Cortex of kidney (tissue), 1 donor: ENCODE results near the gene GMPR.

Source experiments
- DNase-seq: peaks from one replicate; lab custom pipeline; 2025; lab: John Stamatoyannopoulos, UW

The GMPR gene

DNA sequence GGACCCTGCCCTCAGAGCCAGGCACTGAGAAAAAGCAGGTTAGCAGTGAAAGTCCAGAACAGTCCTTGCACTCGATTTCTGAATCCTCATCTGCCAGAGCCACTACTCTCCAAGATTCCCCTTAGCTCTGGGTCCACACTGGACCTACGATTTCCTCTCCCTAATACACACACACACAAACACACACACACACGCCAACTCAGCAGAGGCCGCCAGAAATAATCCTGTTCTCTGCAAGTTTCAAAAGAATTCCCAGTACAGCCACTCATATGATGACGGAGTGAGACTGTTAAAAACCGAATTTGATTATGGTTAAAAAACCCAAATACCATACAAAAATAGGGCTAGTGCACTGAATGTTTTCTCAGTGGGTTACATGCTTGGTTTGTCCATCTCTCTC lies 90.8 kb downstream of the GMPR start:
- no peak for DNase-seq

DNA sequence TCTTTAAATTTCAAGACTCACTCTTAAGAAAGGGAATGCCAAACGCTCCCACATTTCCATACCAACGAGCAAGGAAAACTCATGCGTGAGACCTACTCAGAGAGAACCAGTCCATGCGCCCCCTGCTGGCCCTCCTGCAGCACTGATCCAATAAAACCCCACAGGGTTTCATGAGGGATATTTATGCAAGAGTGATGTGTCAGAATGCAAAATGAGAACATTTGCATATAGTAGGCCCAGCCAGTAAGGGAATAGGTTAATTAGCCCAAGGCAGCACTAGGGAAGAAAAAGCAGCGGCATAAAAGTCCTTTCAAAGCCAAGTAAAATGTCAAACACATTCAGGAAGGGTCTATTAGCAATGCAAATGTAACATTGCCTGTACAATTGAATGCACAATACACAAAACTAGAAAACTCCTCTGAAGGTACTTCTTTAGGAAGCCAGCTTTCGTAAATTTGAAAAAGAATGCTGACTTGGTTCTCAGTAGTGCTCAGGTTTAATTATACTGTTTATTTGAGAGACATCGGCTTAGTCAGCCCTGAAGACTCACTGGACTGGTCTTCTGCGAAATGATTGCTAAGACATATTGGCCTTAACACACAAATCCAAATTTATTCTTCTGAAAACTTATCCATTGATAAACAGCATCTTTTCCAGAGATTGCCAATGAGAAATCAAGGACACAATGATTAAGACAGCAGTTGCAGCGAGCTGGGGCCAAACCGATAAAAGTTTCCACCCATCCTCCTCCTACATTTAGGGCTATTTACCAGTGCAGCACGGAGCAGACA lies 93.2 kb downstream of the GMPR start:
- no peak for DNase-seq

DNA sequence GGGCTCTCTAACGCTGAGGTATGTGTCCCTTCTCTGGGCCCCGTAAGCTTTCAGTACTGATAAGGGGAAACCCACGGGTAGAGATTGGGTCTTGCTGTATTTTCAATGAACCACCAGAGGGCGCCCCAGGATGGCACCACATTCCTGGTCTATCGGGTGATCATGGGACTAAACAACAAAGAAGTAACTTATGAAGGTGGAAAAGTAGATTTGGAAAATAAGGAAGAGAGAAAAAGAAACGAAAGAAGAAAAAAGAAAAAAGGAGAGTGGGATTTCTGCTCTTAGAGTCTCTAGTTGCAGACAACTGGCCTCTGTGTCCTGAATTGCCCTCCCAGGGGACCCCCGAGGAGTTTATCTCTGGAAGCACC lies 93.8 kb downstream of the GMPR start:
- DNase-seq = no peak

DNA sequence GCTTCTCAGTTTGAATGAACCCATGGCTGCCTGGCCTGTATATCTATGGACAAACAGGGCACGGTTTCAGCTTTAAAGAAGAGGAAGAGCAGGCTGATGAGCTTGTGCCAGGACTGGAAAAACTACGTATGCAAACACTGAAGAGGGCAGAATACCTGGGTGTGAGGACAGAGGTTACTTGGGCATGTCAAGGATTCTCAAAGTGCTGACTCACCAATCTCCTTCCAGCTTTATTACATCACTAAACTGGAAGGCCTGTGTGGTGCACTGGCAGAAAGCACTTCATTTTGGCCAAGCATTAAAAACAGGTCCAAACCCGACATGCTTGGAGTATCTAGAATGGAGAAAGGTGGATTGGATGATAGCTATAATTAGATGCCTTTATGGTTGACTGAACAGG lies 95.2 kb downstream of the GMPR start:
- DNase-seq = no peak

- no peak for DNase-seq
Measured at GRCh38 chr6:16334671-16335070, 96.3 kb downstream of the GMPR start.

DNA sequence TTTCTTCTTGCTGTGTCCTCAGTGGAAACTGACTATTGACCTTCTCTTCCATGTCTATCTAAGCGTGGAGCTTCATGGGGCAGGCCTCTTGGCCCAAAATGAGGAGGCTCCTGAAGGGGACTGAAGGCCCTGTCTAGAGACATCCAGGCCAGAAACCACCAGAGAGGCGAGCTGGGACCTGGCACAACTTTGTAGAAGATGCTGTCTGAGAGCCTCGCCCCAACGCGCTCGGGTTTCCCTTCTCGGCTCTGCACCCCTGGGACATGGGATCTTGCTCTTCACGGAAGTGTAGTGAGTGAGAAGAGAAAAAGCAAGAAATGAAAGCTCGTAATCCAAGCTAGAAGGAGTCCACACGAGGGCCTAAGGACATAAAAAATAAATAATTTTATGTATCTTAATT lies 96.8 kb downstream of the GMPR start:
- DNase-seq = no peak

GRCh38 chr6:16336056-16336818 lies 97.8 kb downstream of the GMPR start:
- no peak for DNase-seq

DNA sequence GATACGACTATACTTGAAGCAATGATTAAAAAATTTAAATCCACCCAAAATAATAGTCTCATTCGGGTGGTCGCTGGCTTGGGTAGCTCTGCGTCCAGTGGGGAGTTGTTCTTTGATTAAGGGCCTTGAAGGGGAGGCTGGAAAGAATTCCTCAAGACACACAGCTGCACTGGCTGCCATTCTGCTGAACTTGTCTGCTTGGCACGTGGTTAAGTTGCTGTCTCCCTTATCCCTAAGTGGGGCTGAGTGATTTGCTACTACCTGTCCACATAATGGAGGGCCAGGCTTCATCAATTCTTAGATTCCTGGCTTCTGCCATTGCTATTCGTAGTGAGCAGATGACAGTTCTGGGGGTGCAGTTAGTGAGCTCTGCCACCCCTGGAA lies 98.5 kb downstream of the GMPR start:
- DNase-seq = no peak

DNA sequence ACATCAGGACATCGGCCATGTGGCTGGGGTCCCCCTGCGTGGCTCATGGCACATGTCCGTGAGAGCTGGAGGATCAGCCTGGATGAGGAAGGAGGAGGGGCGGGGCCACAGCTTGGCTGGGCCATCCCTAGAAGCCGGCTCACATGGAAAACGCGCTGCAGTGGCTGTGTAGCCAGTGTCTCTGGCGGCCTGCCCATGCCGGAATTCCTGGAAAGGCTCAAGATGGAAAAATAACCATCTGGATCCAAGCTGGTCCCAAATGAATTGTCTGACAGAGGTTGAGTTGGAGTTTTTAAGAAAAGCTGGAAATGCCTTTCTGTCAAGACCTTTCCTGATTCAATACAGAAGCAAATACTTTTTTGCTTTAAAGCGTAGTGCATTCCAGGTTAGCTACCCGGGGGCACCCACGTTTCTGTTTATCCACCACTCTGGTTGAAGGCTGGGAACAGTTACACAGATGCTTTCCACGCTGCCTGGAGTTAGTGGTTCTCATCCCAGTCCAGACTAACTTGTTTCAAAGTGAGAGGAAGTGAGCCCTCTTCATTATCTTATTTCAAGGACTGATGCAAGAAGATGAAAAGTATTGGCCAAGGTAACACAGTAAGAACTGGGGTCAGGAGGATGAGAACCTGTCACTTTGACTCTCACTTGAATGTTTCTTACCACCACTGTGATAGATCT lies 99.0 kb downstream of the GMPR start:
- DNase-seq = no peak

DNA sequence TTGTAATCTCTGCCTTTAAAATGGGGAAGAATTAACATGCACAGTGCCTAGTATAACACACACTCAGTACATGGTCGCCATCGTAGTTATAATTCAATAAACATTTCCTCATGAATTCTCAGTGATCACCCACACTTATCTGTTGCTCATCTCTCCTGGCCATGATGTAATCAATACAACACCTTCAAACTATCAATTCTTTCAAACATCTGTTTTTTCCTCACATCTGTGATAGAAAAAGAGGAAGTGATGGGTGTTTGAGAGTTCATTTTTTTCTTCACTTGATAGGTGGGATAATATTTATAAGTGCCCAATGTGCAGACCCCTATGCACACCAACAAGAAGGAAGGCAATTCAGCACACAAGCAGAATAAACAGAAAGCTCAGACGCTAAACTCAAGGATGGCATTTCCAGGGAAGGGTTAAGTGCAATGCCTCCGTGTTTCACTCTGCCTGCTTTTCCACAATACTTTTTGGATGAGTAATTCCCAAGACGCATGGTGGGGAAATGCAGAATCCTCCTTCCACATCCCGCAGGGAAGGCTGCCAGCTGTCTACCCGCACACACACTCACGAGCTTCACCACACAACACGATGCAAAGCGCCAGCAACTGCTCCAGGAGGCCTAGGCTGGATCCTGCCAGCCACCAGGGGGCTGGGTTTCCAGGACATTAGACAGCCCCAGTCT lies 100.3 kb downstream of the GMPR start:
- DNase-seq = no peak

GRCh38 chr6:16339265-16339587 lies 100.8 kb downstream of the GMPR start:
- no peak for DNase-seq

- no peak for DNase-seq
Measured at GRCh38 chr6:16343593-16343992, 105.2 kb downstream of the GMPR start.

DNA sequence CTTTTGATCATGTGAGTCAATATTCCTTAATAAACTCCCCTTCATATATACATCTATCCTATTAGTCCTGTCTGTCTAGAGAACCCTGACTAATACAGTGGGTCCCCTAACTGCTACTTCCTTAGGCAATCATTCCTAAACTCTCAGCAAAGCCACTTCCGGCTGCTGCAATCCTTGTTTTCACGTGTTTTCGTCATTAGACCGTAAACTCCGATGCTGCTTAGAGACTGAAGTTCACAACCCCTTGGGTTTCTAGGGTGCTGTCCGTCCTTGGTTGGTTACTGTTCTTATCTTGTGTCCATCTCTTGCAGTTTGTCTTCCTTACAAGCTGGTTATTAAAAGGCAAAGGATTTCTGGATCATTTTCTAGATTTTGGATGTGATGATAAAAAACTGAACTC lies 106.4 kb downstream of the GMPR start:
- DNase-seq = no peak
